Fibroblast of peridontal ligament (primary cell): ENCODE data around the gene C1orf87.

ENCODE experiments used
- DNase-seq: peaks from one replicate; pipeline ENCODE4 v3.0.0-alpha.2; 2010; ENCODE audit errors: extremely low read depth

The C1orf87 gene

GRCh38 chr1:59948990-59949389, 124.6 kb downstream of the C1orf87 start:
- DNase-seq, result no peak

GRCh38 chr1:59947047-59947938, 126.3 kb downstream of the C1orf87 start:
- peak; percentile 78 for DNase-seq

GRCh38 chr1:59945790-59946189, 127.8 kb downstream of the C1orf87 start:
- no peak for DNase-seq
